GM04504 (cell line): ENCODE data around the gene MYO18B.

Source experiments
- DNase-seq: peaks from one replicate; pipeline ENCODE4 v3.0.0-alpha.2; 2012; ENCODE audit warnings: low read depth

The MYO18B gene

DNA sequence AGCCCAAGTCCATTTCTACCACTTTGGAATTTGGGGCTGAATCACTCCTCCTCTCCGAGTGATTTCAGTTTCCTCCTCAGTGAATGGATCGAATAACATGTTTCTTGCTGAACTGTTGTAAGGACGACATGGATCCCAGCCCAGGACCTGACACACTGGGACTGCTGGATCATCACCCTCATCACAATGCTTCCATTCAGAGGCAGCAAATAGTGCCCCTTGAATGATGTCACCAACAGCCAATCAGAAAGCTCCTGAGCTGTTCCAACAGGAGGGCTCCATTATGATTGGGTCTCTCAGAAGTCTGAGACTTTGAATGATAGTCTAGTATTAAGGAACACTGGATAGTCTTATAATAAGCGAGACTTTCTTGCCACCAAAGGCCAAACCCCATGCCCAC is 158.9 kb downstream of the MYO18B start:
- DNase-seq = no peak

DNA sequence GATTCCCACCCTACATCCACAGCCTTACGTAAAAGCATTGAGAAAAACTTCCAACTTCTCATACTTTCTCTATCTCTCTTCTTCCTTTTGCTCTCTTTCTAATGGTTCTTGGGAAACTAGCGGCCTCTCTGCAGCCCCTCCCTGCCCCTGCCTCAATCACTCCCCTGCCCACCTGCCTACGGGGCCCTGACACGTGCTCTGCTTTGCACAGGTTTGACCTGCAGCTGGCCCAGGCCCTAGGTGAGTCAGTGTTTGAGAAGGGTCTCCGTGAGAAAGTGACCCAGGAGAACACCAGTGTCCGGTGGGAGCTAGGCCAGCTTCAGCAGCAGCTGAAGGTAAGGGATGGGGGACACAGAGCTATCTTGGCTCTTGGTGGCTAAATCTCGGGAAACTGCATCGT is 160.4 kb downstream of the MYO18B start:
- DNase-seq = no peak

DNA sequence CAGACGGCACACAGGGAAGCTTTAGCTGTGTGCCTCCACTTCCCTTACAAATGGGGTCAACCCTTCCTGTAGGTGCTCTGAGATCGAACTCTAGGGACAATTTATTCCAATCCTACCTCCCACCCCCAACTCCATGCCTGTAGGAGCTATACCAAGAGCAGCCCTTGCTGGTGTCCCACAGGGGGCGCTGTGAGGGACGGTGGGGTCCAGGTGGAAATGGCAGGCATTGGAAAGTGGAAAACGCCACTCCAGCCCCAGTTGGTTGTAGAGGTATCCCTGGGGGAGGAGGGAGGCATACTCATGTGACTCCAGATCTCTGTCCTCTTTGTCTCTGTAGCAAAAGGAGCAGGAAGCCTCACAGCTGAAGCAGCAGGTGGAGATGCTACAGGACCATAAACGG is 161.3 kb downstream of the MYO18B start:
- no peak for DNase-seq

DNA sequence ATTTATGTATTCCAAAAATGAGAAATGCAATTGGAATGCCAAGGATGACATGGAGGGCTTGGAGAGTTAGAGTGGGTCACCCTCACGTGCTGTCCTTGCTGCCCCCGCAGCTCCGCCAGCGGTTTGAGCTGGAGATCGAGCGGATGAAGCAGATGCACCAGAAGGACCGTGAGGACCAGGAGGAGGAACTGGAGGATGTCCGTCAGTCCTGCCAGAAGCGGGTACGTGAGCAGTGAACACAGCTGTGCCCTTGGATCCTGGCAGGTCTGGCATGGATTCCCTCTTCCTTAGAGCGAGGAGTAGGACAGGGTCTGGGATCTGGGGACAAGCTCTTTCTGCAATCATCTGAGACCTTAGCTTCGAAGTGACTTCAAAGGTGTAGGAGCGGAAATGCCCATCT is 166.2 kb downstream of the MYO18B start:
- DNase-seq = no peak

DNA sequence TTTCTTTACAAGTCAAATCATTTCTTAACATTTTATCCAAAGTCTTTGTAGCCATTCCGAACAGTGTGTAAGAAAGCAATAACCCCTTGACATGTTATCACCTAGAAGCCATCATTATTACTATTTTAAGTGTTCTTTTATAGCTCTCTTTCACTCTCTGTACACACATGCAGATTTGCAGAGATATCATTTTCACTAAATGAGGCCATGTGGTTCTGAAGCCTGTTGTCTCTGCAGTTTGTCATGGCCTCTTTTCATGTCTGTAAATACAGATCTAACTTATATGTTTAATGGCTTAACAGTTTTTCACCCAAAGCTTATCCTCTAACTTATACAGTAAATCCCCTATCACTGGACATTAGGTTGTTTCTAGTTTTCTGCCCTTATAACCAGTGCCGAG is 166.8 kb downstream of the MYO18B start:
- no peak for DNase-seq

DNA sequence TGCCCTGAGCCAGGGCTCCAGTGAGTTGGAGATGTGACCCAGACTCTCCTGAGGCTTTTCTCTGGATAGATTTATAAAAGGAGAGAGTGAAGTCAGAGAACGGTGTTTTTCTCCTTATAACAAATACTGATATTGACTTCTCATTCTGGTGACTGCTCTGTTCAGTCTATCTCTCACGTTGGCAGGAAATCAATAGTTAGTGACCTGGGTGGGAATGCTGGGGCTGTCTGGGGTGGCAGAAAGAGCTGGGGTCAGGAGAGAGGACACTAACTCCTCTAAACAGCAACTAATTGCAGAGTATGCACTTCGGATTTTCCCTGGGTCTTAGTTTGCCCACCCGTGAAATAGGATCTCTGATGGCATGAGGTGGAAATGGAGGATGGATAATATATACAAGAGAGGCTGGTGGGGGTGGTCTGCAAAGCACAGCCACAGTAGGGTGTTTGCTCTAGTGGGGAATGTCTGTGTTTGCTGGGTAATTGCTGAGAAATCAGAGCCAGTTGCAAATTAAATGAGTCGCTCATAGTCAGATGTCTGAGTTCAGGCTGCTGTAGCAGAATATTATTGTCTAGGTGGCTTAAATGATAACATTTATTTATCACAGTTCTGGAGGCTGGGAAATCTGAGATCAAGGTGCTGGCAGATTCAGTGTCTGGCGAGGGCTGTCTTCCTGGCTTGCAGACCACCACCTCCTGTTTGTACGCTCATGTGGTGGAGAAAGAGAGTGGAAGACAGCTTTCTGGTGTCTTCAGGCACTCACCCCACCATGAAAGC is 167.8 kb downstream of the MYO18B start:
- DNase-seq = no peak

DNA sequence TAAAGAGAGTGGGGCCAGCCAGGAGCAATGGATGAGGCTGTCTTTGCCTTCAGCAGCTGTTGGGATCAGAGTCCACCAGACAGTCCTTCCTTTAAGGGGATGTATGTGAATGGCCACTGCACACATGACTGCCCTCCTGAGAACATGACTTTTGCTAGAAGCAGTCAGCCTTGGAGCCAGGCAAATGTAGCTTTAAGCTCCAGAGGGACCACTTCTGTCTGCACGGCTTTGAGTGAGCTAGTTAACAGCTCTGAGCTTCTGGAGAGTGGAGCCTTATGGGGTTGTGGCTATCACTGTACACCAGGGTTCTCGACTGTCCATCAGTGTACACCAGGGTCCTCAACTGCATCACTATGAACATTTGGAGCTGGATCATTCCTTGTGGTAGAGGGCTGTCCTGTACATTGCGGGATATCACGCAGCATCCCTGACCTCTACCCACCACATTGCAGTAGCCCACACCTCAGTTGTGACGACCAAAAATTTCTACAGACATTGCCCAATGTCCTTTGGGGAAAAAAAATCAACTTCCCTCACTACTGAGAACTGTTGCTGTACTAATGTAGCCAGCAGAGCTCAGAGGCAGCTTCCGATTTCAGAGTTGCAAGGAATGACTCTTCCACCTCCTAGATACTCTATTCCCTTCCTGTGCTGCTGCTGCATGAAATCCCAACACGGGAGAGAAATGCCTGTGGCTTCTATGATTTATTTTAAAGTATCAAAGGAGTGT is 169.4 kb downstream of the MYO18B start:
- DNase-seq = no peak

DNA sequence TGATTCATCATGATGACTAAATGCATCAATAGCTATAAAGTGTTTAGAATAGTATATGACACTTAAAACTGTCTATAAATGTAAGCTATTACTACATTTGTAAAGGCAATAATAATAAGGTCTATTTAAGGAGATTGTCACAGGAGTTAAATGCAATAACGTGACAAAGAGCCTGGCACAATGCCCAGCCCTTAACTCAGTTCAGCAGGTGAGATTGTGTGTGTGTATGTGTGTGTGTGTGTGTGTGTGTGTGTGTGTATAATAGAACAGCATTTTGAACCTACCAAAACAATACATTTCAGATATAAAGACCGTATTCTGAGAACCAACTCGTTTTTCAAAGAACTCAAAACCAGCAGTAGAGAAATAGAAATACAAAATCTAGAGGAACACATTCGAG is 177.5 kb downstream of the MYO18B start:
- no peak for DNase-seq

DNA sequence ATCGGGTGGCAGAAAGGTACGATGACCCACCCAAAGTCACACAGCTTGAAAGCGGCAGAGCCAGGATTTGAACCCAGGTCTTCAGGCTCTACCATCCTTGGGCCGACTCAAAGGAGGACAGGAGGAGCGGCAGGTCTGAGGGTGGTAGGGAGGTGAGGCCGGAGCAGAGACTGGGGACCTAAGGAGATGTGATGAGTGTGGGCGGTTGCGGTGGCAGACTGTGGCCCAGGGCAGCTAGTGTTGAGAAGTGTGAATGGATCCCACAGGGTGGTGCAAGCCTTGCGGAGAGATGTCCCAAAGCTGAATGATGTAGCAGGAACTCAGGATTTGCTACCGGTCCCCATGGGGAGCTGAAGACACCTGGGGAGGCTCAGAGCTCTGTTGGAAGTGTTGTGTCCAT is 180.2 kb downstream of the MYO18B start:
- DNase-seq = no peak

DNA sequence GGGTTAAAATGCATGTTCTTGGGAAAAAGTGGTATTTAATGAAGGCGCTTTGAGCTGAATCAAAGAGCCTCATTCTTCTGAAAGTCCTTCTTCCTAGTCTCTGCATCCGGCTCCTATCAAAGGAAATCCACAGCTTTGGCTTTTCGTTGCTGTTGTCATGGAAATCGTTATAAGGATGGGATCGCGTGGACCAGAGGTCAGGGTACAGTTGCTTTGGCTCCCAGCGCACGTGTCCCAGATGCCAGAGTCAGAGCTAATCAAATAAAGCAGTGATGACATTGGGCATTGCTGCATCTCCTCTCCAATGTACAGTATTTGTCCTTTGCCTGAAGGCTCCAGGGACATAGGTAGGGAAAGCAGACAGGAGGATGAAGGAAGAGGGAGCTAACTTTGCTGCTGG is 181.9 kb downstream of the MYO18B start:
- DNase-seq = no peak

DNA sequence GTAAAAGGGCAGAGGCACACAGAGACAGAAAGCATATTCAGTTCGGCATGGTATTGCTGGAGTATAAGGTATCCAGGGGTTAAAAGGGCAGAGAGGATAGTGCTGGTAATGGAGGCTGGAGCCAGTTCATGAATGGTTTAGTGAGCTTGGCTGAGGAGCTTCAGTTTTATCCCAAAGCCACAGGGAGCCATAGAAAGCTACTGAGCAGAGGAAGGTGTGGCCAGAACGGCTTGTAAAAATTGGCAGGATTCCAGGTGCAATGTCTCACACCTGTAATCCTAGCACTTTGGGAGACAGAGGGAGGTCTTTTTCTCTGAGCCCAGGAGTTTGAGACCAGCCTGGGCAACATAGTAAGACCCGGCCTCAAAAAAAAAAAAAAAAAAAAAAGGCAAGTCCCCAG is 186.1 kb downstream of the MYO18B start:
- DNase-seq = no peak

DNA sequence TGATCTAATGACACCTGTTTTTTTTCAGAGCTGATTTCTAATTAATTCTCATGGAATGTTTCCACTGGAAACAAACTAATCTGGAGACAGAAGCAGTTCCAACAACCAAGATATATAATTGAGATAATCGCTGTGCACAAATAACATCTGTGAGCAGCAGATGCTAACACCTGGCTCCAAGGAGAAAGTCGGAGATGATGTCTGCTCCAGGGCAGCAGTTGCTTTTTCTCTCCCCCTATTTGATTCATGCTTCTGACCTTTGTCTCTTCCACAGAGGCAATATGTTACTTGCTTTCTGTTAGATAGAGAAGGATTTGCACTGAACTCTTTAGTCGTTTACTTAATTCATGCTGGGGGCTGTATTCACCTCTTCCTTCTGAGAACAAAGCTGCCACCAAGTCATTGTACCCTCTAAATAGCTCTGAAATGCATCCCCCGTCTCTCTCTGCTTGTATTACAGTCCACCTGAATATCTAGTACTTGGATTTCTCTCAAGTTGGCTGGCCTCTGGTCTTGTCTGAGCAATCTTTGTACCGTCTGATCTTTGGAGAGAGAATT is 187.4 kb downstream of the MYO18B start:
- no peak for DNase-seq

DNA sequence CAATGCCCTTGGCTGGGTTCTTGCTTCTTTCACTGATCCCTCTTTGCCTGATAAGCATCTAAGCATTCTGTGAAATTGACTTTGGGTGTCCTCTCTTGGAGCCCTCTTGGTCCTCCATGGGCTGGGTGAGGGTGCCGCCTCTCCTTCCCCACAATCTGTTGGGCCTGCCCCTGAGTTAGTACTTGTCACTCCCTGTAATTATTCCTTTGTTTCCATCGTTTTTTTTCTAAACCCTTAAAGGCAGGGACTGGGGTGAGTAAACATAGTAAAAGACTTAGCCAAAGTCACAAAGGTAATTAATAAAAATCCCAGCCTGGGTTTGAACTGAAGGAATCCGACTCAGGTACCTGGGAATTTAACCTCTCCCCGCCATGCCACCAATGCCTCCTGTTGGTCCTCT is 188.1 kb downstream of the MYO18B start:
- no peak for DNase-seq

DNA sequence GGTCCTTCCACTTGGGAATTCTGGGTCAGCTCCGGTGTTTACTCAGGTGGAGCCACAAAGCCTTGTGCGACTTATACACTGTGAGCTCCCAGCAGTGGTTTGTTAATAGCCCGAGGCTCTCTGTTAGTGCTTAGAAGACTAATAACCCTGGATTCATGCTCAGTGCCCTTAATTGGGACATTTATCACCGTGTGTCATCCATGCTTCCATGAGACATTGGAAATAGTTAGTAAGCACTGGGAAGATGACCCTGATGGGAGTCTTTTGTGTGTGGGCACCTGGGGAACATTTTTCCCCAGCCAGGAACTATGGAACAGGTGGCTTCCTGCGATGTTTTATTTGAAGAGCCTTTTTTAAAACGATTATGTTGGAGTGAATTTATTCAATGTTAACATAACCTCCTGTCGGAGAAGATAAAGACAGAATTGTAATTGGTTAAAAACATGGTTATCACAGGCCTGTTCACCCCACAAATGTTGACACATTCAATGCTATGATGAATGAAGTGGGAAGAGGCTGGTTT is 188.9 kb downstream of the MYO18B start:
- DNase-seq = no peak

DNA sequence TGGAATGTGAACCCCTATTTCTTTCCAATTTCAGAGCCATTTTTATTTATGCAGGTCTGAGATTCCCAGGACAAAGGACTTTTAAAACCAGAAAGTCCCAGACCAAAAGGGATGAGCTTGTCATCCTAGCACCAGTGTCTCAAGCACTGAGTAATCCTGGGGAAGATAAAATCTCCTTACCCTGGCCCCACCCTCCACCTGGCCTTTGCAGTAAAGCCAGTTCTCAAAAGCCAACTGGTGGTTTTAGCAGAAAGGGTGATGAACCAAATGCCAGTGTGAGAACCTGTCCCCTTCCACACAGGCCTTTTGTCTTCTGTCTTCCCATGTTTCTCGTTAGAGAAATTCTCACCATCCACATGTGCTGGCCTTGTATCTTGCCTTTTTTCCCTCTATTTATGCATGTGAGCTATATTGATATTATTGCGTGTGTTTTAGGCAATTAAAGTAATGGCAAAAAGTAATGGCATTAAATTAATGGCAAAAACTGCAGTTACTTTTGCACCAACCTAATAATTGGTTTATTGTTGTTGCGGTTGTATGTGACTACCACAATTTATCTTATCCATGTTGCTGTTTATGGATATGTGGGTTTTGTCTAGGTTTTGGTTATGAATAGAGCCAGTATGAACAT is 191.3 kb downstream of the MYO18B start:
- no peak for DNase-seq

DNA sequence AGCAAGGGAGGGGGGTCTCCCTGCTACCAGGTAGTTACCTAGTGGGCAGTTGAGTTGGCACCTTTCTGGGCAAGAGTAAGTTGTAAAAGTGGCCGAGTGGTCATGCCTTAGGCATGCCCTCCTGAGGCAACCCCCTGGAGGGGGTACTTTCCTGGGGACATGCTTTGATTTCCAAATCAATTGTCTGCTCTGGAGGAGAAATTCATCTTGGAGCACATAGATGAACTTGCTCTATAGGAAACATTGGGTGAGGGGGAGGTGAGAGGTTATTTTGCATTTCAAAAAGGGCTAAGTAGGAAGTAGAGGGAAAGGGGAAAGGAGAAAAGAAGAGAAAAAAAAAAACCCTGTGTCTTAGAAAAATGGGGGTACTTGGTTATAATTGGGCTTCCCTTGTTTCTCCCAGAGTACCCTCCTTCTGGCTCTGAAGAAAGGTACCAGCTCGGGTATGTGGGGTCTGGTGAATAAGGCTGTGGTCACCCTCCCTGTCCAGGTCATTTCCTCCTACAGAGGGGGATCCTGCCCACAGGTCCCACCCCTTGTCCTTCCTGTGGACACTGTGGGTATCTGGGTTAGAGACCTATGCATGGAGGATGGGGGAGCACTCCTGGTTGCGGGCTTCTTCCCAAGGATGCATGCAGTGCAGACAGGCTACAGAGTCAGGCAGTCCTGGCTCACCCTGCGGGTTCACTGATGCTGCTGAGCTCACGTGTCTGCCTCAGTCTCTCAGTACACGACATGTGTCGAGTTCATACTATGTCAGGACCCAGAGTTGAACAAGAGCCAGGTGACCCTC is 193.5 kb downstream of the MYO18B start:
- no peak for DNase-seq

DNA sequence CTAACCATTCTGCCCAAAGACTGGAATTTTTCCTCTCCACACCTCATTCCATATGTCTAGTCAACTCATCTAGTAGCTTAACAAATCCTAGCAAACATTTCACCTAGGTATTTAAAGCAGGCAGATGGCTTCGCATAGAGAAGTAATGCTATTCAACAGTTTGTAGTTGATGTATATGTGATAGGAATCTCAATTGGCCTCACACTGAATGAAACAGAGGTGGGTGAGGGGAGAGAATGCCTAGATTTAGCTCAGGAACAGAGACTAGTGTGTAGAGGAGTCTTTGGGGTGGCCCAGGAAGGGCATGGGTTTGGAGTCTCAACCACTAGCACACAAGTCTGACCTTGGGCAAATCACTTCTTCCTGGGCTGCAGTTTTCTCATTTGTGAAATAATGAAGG is 196.2 kb downstream of the MYO18B start:
- no peak for DNase-seq

DNA sequence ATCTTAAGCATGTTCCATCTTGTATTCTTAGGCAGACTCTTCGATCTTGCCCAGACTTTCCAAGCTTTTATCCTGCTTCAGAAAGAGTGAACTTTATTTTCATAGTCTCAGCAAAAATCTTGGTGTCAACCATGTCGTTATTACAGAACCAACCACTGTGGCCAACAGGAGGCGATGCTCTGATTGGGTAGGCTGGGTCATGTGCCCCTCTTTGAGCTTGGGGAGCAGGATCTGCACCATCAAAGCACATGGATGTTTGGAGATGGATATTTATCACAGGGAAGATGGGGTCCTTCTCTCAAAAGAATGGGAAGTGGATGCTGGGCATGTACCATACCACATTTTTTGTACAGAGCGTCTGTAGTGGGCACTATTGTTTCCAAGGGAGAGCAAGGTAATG is 197.4 kb downstream of the MYO18B start:
- no peak for DNase-seq

DNA sequence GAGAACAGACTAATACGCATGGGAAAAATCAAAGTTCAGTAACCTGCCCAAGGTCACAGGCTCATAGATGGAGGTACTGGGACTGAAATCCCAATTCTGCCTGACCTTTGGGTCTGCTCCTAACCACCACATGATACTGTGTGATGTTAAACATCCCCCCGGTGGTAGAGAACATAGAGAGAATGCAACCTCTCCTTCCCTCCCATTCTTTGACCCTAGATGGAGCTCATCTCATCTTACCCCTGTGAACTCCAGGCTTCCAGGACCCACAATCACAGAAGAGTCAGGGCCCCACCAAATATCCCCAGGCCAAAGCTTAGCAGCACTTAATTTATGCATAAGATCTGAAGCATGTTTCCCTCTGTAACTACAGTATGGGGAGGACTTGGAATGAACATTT is 198.5 kb downstream of the MYO18B start:
- DNase-seq = no peak

DNA sequence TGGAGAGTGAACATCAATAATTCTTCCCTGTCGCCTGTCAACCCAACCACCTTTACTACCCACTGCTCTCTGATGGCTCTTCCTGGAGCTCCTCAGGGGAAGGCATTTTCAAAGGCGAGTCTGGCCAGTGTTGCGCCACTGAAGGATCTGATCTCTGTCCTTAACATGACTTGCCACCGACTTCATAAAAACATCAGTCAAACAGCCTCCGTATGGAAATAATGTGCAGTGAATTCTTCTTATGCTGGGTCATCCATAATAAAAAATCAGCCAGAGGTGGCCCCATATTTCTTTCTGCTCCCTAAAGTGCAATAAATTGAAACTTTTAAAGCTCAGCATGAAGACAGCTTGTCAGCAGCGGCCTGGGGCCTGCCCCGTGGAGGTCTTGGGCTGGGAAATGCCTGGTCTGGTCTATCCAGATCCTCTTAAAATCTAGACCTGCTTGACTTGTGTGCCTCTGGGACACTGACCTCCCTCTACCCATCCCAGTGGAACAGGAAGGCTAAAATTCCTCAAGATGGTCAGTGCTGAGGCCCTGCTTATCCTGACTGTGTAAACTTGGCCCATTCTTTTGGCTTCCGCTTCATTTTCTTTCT is 199.5 kb downstream of the MYO18B start:
- DNase-seq = no peak

DNA sequence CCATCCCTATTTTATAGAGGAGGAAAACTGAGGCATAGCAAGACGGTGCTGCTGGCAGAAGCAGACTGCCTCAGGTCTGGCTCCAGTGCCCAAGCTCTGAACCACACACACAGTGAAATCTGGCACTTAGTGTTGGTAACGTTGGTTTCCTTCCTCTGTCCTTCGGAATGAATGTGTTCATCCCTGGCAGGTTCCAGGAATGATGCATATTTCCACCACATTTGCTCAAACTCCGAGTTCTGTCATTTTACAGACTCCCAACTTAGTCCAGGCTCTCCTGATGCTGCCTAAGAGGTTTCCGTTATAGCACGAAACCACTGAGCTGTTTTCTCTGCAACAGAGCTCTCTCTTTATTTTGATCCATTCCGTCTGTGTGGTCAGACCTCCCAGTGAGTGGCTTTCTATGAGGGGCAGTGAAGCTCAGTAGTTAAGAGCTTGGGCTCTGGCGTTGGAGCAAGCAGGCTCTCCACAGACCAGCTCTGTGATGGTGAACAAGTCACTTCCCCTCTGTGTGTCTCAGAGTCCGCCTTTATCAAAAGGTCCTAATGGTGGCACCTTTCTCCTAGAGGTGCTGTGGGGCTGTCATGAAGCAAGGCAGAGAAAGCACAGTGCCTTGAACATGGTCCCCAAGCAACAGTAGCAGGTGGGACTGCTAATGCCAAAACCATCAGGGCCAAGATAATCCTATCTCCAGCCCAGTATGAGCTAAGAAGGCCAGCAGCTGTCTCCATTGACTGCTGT is 200.3 kb downstream of the MYO18B start:
- DNase-seq = no peak
